HL-60 (cell line): ENCODE results near the gene ODF4.

Experiments used
- DNase-seq, 2 experiments: peaks; one replicate each; pipeline ENCODE4 v3.0.0-alpha.2; 2010 to 2020; ENCODE audit warnings: low read depth in 1 of 2, low spot score in 1 of 2
- H3K27ac ChIP-seq: fragments of 250-450 bp; sonication (Bioruptor Pico); replicated peaks from 2 replicates; pipeline ENCODE4 v1.5.1; 2020; ENCODE audit warnings: mild to moderate bottlenecking, moderate library complexity
- H3K27me3 ChIP-seq: fragments of 250-450 bp; sonication (Bioruptor Pico); 2 replicates; pipeline ENCODE4 v1.5.1; 2021; ENCODE audit warnings: mild to moderate bottlenecking, moderate library complexity; ENCODE audit not compliant: insufficient read depth, poor library complexity, severe bottlenecking
- H3K4me3 ChIP-seq: replicated peaks from 2 replicates; pipeline ENCODE4 v1.5.1; 2011; ENCODE audit warnings: mild to moderate bottlenecking, control low read depth, low read length; ENCODE audit not compliant: insufficient read depth
- GABPA ChIP-seq: IDR thresholded peaks from 2 replicates; pipeline ENCODE4 v1.6.1; 2012; ENCODE audit warnings: low read depth
- POLR2AphosphoS5 ChIP-seq: IDR thresholded peaks from 2 replicates; pipeline ENCODE4 v1.6.1; 2012; ENCODE audit warnings: low read depth
- SPI1 ChIP-seq: IDR thresholded peaks from 2 replicates; pipeline ENCODE4 v1.6.1; 2012; ENCODE audit warnings: low read depth, mild to moderate bottlenecking, borderline replicate concordance
- TF ChIP-seq, protein P1 (sequence below): IDR thresholded peaks from one replicate; pipeline ENCODE4 v1.5.1; 2011; ENCODE audit warnings: low read length, control low read depth, inconsistent platforms; ENCODE audit not compliant: insufficient read depth
- TF ChIP-seq, protein P2 (sequence below): IDR thresholded peaks from 2 replicates; pipeline ENCODE4 v1.6.1; 2012; ENCODE audit warnings: low read depth; ENCODE audit not compliant: insufficient replicate concordance

Gene ODF4

GRCh38 chr17:8368193-8368592 is 28.6 kb downstream of the ODF4 start:
- no peak overlapping the region for H3K27ac ChIP-seq

DNA sequence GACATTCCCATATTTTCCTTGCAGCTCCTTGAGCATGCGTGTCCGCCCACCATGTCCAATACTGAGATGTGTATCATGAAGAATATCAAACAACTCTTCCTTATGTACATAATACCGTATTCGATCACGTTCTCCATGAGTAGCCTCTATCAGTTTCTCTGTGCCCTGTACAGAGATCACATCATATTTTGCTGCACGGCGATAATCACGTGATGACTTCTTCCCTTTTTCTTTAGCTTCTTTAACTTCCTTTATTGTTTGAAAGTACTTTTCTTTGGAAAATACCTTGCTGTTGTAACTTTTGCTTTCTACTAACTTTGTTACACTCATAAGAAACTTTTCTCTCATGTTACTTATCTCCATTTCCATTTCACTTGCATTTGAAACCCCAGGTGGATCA is 30.3 kb downstream of the ODF4 start:
- TF ChIP-seq POLR2AphosphoS5 (no peak), SPI1 (no peak), GABPA (no peak)
- TF ChIP-seq, protein P1, sequence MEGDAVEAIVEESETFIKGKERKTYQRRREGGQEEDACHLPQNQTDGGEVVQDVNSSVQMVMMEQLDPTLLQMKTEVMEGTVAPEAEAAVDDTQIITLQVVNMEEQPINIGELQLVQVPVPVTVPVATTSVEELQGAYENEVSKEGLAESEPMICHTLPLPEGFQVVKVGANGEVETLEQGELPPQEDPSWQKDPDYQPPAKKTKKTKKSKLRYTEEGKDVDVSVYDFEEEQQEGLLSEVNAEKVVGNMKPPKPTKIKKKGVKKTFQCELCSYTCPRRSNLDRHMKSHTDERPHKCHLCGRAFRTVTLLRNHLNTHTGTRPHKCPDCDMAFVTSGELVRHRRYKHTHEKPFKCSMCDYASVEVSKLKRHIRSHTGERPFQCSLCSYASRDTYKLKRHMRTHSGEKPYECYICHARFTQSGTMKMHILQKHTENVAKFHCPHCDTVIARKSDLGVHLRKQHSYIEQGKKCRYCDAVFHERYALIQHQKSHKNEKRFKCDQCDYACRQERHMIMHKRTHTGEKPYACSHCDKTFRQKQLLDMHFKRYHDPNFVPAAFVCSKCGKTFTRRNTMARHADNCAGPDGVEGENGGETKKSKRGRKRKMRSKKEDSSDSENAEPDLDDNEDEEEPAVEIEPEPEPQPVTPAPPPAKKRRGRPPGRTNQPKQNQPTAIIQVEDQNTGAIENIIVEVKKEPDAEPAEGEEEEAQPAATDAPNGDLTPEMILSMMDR, result no peak
- TF ChIP-seq, protein P2, sequence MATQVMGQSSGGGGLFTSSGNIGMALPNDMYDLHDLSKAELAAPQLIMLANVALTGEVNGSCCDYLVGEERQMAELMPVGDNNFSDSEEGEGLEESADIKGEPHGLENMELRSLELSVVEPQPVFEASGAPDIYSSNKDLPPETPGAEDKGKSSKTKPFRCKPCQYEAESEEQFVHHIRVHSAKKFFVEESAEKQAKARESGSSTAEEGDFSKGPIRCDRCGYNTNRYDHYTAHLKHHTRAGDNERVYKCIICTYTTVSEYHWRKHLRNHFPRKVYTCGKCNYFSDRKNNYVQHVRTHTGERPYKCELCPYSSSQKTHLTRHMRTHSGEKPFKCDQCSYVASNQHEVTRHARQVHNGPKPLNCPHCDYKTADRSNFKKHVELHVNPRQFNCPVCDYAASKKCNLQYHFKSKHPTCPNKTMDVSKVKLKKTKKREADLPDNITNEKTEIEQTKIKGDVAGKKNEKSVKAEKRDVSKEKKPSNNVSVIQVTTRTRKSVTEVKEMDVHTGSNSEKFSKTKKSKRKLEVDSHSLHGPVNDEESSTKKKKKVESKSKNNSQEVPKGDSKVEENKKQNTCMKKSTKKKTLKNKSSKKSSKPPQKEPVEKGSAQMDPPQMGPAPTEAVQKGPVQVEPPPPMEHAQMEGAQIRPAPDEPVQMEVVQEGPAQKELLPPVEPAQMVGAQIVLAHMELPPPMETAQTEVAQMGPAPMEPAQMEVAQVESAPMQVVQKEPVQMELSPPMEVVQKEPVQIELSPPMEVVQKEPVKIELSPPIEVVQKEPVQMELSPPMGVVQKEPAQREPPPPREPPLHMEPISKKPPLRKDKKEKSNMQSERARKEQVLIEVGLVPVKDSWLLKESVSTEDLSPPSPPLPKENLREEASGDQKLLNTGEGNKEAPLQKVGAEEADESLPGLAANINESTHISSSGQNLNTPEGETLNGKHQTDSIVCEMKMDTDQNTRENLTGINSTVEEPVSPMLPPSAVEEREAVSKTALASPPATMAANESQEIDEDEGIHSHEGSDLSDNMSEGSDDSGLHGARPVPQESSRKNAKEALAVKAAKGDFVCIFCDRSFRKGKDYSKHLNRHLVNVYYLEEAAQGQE, result no peak
- DNase-seq, result peak in 1 of 2 experiments; percentile 27
- Histone ChIP-seq H3K27ac (peak overlapping the region; percentile 49), H3K4me3 (no peak overlapping the region), H3K27me3 (no peaks in the 10 kb centered on the region)

More at GRCh38 chr17:8368193-8368592, 28.6 kb downstream of the ODF4 start:
- Histone ChIP-seq H3K27me3 (no peaks in the 10 kb centered on the region), H3K4me3 (no peak overlapping the region)
- DNase-seq, result no peak
- TF ChIP-seq, protein P1, result no peak
- TF ChIP-seq SPI1 (no peak), GABPA (no peak), POLR2AphosphoS5 (no peak)
- TF ChIP-seq, protein P2, result no peak

- Histone ChIP-seq H3K4me3 (no peak overlapping the region), H3K27me3 (no peaks in the 10 kb centered on the region), H3K27ac (no peak overlapping the region)
- DNase-seq, result no peak
- TF ChIP-seq, protein P2, result no peak
- no peak for TF ChIP-seq GABPA
- TF ChIP-seq, protein P1, result no peak
- TF ChIP-seq POLR2AphosphoS5, result no peak
- TF ChIP-seq SPI1, result no peak
Measured at GRCh38 chr17:8371786-8372185, 32.1 kb downstream of the ODF4 start.
